GM19025 (cell line): Measurements from ENCODE around the gene GFPT2.

Experiments
- ATAC-seq: cut with Tn5 transposase; IDR thresholded peaks from one replicate; pipeline ENCODE4 v1.9.1; 2021; ENCODE audit warnings: mild to moderate bottlenecking, low read depth, moderate library complexity; ENCODE audit not compliant: unreplicated experiment

GFPT2 gene

DNA sequence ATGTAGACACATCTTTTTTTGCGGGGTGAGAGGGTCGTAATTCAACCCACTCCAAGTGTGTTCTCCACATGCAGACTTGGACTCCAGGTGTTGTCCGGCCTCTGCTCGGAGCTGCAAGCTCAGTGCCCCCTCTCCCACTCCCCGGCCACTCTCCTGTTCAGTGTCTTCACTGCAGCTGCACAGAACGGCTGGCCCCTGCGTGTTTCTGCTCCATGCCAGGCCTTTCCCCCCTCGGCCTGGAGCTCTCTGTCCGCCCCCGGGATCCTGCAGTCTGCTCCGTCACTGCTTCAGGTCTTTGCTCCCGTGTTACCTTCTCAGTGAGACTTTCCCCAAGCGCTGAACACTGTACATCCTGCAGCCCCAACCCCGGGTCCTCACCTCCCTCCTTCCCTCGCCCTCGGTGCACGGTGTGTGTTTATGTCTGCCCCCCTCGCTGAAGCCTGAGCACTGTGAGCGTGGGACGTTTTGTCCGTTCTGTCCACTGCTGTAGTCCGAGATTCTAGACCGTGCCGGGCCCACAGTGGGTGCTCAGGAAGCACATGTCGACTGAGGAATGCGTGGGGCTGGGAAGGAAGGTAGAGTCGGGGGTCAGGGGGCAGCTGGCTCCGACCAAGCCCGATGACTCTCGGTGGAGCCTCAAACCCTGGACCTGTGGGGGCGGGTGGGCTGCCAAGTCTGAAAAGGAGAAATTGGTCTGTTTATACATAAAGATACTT lies 26.4 kb upstream of the GFPT2 start:
- no peak for ATAC-seq

DNA sequence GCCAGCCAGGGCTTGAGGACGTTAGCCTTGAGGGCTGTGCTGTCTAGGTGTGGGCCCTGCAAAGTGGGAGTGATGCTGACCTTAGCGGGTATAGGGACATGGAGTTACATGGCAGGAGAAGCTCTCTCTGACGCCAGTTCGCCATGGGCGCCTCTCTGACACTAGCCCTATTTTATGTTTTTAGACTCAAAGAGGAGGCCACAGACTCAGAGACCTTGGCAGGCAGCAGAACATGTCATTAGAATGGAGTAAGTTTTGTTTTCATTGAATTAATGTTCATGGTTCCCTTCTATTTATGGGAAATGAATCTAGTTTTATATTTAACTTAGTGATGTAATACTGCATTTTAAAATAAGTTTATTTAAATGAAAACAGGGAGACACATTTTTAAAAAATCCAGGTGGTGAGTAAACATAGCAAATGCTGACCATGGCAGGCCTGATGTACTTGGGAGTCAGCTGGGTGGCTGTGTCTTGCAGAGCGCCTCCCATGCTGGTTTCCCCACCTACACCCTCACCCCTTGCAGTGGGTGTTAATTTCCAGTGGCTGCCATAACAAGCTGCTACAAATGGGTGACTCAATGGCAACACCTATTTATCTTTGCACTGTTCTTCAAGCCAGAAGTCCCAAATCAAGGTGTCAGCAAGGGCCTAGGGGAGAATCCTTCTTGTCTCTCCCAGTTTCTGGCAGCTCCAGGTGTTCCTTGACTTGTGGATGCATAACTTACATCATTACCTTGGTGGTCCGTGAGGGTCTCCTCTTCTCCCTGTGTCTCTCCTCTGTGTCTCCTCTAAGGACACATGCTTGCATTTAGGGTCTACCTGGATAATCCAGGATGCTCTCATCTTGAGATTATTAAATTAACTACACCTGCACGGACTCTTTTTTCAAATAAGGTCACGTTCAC lies 25.6 kb upstream of the GFPT2 start:
- no peak for ATAC-seq

DNA sequence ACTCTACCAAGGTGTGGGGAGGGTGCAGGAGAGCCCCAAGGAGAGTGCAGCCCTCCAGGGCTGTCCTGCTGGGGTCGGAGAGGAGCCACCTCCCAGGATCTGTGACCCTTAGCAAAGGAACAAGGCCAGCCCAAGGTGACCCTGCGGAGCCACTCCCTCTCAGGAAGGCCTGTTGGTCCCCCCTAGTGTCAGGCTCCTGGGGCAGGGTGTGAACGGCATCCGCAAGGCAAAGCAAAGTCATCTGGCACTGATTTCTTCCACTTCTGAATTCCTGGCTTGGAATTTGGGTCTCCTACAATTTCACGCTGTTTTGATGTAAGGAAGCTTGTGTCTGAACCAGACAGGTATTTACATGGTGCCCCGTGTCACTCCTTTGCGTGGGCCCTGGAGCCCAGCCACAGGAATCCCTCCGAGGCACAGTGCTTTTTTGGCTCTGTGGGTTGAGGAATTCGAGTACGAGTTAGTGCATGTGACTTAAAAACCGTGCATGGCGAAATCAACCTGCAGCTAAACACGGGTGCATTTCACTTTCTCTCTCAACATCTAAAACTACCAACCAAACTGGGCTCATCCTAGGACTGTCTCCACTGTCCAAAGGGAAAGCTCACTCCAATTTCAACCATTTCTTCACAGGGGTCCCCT lies 24.5 kb upstream of the GFPT2 start:
- ATAC-seq: no peak

DNA sequence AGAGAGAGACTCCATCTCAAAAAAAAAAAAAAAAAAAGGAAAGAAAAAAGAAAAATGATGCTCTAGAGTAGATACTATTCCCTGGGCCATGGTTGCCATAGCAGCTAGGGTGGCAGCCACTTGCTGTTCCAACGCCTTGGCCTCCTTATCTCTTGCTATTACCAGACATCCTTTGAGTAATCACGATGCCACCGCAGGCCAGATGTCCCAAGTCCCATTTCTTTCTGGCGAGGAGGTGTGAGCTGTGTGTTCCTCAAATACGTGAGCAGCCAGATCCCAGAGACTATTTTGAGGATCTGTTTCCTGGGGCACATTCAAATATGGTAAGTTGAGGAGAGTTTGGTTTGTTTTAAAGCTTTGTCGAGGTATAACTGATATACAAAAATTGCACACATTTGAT lies 23.4 kb upstream of the GFPT2 start:
- no peak for ATAC-seq

DNA sequence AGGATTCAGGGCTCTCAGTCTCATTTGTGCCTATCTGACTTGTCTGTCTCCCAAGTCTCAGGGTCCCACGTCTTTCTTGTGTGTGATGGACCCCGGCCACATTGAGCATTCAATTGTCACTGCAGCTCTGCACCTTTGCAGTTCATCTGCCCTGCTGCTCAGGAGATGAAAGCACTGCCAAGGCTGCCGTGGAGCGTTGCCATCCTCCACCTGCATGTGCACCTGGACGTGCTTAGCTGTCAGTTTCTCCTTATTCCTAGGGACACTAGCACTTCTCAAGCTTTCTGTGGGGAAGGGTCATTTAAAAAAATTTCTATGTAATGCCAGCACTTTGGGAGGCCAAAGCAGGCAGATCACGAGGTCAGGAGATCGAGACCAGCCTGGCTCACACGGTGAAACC lies 22.8 kb upstream of the GFPT2 start:
- no peak for ATAC-seq

- no peak for ATAC-seq
Observed at GRCh38 chr5:180375291-180375690, 22.2 kb upstream of the GFPT2 start.

DNA sequence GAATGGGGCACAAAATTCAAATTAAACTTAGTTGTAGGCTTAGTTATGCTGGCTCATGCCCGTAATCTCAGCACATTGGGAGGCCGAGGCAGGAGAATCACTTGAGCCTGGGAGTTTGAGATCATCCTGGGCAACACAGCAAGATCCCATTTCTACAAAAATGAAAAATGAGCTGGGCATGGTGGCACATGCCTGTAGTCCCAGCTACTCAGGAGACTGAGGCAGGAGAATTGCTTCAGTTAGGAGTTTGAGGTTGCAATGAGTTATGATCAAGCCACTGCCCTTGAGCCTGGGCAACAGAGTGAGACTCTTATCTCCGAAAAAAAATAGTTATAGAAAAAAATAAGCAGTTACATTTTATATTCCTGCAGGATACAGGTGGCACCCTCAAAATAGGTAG lies 20.7 kb upstream of the GFPT2 start:
- no peak for ATAC-seq

- no peak for ATAC-seq
Observed at GRCh38 chr5:180373454-180373853, 20.3 kb upstream of the GFPT2 start.

DNA sequence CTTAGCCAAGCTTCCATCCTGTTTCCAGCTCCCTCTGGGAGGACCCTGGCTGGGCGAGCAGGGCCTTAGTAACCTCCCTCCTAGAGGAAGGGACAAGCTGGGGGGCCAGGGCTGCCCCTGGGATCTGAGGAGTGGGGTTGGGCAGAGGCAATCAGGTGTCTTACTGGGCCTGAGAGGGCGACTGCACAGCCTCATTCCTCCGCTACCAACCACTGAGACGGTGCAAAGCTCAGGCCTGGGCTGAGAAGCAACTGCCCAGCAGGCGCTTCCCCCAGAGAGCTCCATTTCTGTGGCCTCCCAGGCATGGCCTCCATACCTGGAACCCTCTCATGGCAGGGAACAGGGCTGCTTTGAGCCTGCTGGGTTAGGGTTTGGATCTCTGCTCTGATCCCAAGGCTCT lies 18.8 kb upstream of the GFPT2 start:
- ATAC-seq: no peak

GRCh38 chr5:180370861-180371641 lies 17.9 kb upstream of the GFPT2 start:
- ATAC-seq: no peak

GRCh38 chr5:180367991-180368390 lies 14.9 kb upstream of the GFPT2 start:
- ATAC-seq: no peak

DNA sequence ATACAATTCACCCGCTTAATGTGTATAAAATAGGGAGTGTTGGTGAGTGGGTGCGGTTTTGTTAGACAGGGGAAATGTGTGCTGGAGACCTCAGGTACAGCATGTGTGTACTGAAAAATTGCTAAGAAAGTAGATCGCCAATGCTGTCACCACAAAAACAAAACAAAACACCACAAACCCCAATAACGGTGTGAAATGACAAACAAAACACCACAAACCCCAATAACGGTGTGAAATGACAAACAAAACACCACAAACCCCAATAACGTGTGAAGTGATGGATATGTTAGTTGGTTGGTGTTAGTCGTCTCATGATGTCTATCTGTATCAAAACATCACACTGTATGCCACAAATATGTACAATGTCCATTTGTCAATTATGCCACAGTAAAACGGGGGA lies 14.2 kb upstream of the GFPT2 start:
- no peak for ATAC-seq

GRCh38 chr5:180366326-180366725 lies 13.2 kb upstream of the GFPT2 start:
- ATAC-seq: no peak

DNA sequence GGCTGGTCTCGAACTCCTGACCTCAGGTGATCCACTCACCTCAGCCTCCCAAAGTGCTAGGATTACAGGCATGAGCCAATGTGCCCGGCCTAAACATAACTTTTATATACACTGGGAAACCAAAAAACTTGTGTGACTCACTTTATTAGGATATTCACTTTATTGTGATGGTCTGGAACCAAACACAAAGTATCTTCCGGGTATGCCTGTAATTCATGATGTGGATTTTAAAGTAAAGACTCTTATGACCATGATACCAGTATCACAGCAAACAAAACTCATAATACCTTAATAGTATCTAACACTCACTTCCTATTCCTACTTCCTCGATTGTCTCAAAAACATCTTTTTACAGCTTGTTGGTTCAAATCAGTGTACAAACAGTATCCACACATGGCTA lies 12.7 kb upstream of the GFPT2 start:
- no peak for ATAC-seq

GRCh38 chr5:180364306-180364856 lies 11.2 kb upstream of the GFPT2 start:
- ATAC-seq: no peak

GRCh38 chr5:180360078-180360957 lies 7.2 kb upstream of the GFPT2 start:
- no peak for ATAC-seq

DNA sequence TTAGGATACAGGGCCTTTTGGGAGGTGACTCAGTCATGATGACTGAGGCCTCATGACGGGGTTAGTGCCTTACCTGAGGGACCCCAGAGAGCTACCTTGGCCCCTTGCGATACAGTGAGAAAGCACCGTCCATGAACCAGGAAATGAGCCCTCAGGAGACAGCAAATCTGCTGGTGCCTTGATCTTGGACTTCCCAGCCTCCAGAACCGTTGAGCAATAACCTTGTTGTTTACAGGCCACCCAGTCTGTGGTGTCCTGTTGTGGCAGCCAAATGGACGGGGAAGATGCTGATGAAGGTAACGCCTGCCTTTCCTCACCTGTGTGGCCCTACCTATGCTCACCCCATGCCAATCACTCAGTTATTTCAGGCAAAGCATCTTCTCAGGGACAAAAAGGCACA lies 5.6 kb upstream of the GFPT2 start:
- no peak for ATAC-seq

DNA sequence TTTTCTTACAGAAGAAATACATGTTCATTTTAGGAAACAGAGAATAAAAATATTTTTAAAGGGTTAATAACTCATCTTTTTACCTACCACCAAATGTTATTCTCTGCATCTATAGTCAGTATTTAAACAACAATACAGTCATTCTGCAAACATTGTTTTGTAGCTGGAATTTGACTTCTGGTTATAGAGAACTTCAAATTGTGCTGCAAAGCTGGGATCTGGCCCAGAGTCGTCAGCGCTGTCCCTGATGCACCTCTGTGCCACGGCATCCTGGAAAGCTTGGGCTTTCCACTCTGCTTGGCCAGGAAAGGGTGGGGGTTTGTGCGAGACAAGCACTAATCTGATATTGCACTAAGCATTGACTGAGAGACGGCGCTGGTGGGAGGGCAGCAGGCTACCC lies 5.0 kb upstream of the GFPT2 start:
- no peak for ATAC-seq

- no peak for ATAC-seq
Observed at GRCh38 chr5:180354966-180355365, 1.8 kb upstream of the GFPT2 start.
